Measurements from ENCODE around the gene ADD3.
"Not testable (repeated sequence)": the region's sequence is repeated elsewhere in the genome, so short reads cannot be mapped to it uniquely, and the experiment has no call there.

The ADD3 gene

DNA sequence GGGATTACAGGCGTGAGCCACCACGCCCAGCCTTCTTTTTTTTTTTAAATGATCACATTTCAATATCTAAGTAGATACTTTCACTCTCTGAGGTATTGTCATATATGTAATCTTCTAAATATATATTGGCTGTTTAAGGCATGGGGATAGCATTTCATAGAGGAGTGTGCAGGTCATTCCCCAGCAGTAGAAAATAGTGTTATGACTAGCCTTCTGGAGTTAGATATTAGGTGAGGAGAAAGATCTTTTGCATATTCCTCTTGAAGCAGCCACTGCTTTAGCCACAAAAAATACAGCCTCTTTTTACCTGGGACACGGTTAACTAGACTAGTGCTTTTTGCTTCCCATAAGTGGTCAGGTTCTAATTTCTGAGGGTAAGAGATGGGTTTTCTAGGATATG lies 28.9 kb downstream of the ADD3 start:
- no peak for DNase-seq

- no peak for DNase-seq
Observed at GRCh38 chr10:110039254-110039653, 31.5 kb downstream of the ADD3 start.

DNA sequence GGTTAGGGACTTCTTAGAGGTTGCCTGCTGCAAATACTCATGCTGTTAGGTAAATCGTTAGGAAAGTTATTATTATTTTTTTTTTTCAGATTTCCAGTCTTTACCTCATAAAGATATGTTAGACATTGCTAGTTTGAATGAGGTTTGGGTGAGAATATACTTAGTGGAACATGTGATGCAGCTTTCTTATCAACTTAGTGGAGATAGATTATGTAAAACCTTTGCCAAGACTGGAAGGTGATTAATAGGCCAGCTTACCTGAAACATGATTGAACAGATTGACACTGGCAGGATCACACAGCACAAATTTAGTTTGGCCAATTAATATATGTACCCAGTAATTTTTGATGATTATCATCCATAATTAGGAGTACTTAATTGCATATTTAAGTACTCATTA lies 32.3 kb downstream of the ADD3 start:
- no peak for DNase-seq

GRCh38 chr10:110040767-110041478 lies 33.1 kb downstream of the ADD3 start:
- DNase-seq = no peak

GRCh38 chr10:110041479-110041829 lies 33.7 kb downstream of the ADD3 start:
- no peak for DNase-seq

DNA sequence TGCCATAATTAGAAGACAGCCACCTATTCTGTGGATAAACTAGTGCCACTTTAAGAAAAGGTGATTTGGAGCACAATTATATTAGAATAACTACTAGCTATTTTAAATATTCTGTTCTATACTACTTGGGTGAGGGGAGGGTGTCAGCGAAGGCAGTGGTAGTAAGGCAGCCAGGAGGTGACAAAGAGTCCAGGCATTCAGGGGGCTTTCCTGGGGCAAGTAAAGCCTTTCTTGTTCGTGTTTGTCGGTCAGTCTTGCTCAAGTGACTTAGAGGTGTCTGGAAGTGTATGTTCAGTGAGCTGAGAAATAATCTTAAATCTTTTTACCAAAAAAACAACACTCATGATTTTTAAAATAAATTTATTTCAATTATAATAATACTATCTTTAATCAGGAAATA lies 34.4 kb downstream of the ADD3 start:
- DNase-seq = no peak

DNA sequence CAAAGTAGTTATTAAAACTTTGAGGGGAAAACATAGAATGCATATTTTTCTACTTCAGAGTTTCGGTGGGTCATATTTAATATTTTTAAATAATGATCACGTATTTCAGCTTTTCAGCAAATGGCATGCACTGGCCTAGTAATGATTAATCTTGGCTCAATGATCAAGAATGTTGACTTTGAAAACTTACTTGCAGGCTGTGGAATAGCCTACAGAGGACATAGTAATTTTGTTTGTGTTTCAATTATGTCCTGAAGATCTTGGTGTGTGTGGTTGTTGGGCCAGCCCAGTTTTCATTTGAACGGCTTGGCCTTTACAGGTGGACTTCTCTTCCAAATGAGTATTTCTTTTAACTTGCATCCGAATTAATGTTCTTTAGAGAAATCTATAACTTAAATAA lies 35.1 kb downstream of the ADD3 start:
- no peak for DNase-seq

- DNase-seq = no peak
Observed at GRCh38 chr10:110044681-110045080, 36.9 kb downstream of the ADD3 start.

- no peak for DNase-seq
Observed at GRCh38 chr10:110045772-110046171, 38.0 kb downstream of the ADD3 start.

DNA sequence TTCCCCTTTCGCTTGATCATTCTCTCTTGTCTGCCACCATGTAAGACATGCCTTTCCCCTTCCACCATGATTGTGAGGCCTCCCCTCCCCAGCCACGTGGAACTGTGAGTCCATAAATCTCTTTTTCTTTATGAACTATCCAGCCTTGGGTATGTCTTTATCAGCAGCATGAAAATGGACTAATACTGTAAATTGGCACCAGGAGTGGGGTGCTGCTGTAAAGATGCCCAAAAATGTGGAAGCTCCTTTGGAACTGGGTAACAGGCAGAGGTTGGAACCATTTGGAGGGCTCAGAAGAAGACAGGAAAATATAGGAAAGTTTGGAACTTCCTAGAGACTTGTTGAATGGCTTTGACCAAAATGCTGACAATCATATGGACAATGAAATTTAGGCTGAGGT lies 40.4 kb downstream of the ADD3 start:
- DNase-seq = not testable (repeated sequence)

DNA sequence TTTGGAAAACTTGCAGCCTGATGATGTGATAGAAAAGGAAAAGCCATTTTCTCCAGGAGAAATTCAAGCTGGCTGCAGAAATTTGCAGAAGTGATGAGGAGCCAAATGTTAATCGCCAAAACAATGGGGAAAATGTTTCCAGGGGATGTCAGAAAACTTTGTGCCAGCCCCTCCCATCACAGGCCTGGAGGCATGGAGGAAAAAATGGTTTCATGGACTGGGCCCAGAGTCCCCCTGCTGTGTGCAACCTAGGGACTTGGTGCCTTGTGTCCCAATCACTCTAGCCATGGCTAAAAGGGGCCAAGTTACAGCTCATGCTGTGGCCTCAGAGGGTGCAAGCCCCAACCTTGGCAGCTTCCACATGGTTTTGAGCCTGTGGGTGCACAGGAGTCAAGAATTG lies 41.0 kb downstream of the ADD3 start:
- no peak for DNase-seq

DNA sequence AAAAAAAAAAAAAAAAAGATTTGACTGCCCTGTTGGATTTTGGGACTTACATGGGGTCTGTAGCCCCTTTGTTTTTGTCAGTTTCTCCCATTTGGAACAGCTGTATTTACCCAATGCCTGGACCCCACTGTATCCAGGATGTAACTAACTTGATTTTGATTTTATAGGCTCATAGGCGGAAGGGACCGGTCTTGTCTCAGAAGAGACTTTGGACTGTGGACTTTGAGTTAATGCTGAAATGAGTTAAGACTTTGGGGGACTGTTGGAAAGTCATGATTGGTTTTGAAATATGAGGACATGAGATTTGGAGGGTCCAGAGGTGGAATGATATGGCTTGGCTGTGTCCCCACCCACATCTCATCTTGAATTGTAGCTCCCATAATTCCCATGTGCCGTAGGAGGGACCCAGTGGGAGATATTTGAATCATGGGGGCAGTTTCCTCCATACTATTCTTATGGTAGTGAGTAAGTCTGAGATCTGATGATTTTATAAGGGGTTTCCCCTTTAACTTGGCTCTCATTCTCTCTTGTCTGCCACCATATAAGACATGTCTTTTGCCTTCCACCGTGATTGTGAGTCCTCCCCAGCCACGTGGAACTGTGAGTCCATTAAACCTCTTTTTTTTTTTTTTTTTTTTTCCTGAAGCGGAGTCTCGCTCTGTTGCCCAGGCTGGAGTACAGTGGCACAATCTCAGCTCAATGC lies 42.3 kb downstream of the ADD3 start:
- not testable (repeated sequence) for DNase-seq

GRCh38 chr10:110051487-110051886 lies 43.7 kb downstream of the ADD3 start:
- DNase-seq = no peak

GRCh38 chr10:110052916-110053315 lies 45.1 kb downstream of the ADD3 start:
- DNase-seq = no peak

DNA sequence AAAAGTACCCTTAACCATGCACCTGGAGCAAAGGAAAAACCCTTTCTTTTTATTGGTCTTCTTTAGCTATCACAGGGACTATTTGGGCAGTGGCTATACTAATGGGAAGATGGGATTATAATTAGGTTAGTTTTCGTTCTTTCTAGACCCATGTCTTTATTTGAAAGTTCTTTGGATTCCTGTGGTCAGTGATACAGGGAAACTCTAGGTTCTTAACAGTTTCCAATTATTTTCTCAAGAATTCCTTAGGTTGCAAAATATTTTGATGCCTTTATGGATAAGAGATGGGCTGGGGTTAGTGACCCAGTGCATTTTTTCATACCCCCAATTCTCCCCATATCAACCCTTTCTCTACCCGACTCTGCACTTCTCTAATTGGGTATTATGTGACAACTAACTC lies 49.0 kb downstream of the ADD3 start:
- DNase-seq = no peak

- no peak for DNase-seq
Observed at GRCh38 chr10:110057456-110057855, 49.7 kb downstream of the ADD3 start.

DNA sequence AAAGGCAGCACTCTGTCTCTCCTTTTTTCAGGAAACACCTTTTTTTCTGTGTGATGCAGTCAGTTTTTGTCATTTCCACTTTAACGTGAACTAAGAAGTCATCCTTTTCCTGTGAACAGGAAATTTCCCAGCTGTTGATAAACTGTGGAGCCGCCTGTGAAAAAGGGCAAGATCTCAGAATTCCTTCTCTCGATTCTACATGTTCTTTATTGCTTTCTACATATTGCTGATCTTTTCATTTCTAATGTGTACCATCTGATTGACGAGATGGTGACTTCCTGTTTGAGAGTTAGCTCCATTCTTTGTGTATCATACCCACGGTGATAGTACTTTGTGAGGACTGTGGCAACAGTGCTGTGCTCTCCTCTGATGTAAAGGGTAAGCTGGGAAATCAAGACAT lies 50.4 kb downstream of the ADD3 start:
- no peak for DNase-seq

DNA sequence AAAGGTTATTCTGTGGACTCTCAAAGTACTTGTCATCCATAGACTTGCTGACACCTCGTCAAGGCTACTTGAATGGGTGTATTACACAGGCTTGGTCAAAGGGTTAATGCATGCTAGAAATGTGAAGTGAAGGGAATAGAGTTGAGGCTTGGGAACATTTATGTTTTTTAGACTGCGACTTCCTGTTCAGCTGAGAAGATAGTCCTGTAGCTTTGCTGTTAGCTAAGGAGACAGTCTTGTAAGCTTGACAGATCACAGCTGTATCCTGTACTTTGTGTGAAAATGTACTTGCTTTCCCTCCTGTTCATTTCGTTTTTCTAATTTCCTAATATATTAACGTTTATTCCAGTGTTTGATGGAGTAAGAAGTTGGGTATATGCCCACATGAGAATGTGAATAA lies 52.1 kb downstream of the ADD3 start:
- no peak for DNase-seq

DNA sequence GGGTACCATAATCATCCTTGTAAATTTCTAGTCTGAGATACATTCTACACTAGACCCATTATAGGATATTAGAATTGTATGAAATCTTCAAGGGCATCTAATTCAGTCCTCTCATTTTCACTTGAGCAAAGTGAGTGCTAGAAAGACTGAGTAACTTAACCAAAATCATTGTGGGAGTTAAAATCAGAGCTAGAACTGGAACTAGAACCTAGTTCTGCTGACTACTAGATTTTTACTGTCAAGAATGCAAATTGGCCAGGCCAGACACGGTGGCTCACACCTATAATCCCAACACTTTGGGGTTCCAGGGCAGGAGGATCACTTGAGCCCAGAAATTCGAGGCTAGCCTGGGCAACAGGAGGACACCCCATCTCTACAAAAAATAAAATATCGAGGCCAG lies 53.9 kb downstream of the ADD3 start:
- no peak for DNase-seq

DNA sequence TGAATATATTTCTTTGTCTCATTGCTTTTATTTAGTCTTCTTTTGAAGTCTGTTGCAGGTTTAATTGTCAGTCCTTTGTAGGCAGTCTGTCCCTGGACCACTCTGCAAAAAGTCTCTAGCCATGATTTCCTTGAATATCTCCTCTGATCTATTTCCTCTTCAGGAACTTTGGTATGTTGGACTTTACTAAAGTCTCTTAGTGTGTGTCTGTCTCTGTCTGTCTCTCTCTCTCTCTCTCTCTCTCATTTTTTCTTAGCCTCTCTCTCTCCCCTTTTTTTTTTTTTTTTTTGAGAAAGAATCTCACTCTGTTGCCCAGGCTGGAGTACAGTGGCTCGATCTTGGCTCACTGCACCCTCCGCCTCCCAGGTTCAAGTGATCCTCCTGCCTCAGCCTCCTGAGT lies 57.5 kb downstream of the ADD3 start:
- no peak for DNase-seq

DNA sequence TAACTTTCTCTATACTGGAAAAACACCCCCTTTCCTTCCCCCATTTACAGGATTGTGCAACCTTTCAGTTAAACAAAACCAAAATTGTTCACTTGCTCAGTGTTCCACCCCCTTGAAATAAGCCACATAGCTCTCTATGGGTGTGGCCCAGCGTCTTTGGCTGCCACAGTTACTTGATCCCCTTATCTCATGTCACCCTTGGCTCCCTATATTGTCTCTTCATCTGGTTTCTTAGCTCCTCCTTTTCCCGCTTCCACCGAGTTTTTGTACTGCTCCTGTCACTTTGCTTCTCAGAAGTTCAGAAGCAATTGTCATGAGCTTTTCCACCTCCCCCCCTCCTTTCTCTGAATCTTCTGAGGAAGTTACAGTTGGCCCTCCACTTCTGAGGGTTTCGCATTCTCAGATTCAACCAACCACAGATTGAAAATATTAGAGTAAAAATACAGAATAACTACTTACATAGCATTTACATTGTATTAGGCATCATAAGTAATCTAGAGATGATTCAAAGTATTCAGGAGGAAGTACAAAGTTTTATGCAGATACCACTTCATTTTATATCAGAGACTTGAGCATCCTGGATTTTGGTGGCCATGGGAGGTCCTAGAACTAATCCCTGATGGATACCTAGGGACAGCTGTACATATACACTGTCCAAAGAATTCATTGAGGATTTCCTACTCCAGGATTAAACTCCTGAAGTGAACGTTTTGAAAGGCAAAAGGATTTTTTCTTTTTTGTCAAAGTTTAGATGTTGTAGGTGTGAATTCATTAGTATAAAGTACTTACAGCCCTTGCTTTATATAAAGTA lies 60.4 kb downstream of the ADD3 start:
- no peak for DNase-seq

GRCh38 chr10:110068780-110069179 lies 61.0 kb downstream of the ADD3 start:
- no peak for DNase-seq

GRCh38 chr10:110069502-110069982 lies 61.8 kb downstream of the ADD3 start:
- no peak for DNase-seq

DNA sequence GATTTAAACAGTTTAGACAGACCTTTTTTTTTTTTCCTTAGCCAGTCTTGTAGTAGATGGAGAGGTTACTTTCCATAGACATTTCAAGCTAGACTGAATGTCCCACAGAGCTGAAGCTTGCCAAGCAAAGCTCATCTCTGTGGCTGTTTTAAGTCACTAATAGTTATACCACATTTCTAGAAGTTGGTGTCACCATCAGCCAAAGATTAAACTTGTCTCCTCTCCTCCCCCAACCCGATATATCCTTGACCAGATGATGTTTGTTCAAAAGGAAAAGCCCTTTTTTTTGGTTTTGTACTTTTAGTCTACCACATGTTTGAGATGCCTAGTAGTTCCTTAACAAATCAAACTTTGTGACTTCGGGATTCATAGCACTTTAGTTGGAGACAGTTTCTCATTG lies 66.1 kb downstream of the ADD3 start:
- no peak for DNase-seq
